ENCODE measurements around the gene EIF2B1. TPM values are rescaled to one million over a fixed set of nuclear protein-coding genes. Genes with fewer than 3 reads are reported as not detected.

EIF2B1 gene
- total and polyA plus RNA-seq, 9 of the 15 experiments (the other 6 are each of a cell fraction or from before 2014, with no cell fraction given): 35.7 to 195 (median 67.8) TPM

DNA sequence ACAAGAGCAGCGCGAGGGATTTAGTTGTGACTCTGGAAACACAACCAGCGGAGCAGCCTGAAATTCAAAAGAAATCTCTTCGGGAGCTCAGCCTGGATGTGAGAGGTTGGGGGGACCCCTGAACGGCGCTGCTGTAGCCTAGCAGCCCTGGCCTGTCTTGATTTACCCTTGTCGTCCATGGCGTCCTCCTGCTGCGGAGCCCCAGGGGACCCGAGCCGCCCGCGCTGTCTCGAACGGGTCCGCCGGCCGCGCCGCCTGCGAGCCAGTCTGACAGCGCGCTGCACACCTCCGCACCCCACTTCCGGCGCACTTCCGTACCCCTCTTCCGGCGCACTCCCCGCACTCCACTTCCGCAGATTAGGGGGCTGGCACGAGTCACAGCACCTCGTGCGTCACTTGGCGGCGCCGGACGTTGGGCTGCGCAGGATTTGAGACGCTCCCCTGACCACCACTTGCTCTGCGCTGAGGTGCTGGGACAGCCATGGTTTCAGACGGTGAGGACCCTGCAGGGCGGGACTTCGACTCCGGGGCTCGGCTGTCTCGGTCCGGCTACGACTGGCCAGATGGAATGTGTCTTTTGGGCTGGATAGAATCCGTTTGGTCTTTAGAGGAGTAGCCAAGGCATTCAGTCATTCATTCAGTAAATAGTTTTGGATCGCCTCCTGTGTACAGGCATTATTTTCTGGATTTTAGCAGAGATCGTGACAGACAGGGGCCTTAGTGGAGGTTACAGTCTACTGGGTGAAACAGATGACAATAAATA lies at the start of gene EIF2B1, which contains the start of gene GTF2H3 (continued):
- peak; percentile 67; the same call in 1 of the 2 replicates for TF ChIP-seq MGA (IDR thresholded peaks at IDR 0.05)
- TF ChIP-seq U2AF1 (optimal IDR thresholded peaks at IDR 0.05; ENCODE audit: low read depth, low read length): no peak
- TF ChIP-seq ZBTB17 (CRISPR knock-in tag; IDR thresholded peaks at IDR 0.05): 0 out of 2 replicates have a peak, but pooled peaks have one; percentile 18
- no peak for TF ChIP-seq FUS (optimal IDR thresholded peaks at IDR 0.05; ENCODE audit: low read depth, low read length)
- TF ChIP-seq CBX2 (IDR thresholded peaks at IDR 0.05; ENCODE audit: insufficient read depth, low read length, poor library complexity, severe bottlenecking): no peak
- TF ChIP-seq PCBP2 (IDR thresholded peaks at IDR 0.05; ENCODE audit: low read depth, low read length, poor library complexity, severe bottlenecking): no peak
- TF ChIP-seq BCL6 (CRISPR knock-in tag; IDR thresholded peaks at IDR 0.05): no peak
- TF ChIP-seq ARHGAP35 (IDR thresholded peaks at IDR 0.05; ENCODE audit: partially characterized antibody): no peak
- TF ChIP-seq ZNF24 (IDR thresholded peaks at IDR 0.05): peak; percentile 36; the same call in 1 of the 2 replicates
- peak in 1 of 2 experiments; percentile 97; a peak in 2 of 4 replicates for TF ChIP-seq KDM4B (IDR thresholded peaks at IDR 0.05; ENCODE audit: borderline replicate concordance in 2 of 2, low read depth in 1 of 2)
- no peak for TF ChIP-seq SMAD2 (IDR thresholded peaks at IDR 0.05; ENCODE audit: low read depth, low read length)
- TF ChIP-seq XRCC5 (IDR thresholded peaks at IDR 0.05; ENCODE audit: low read depth, low read length): no peak
- TF ChIP-seq ZNF398 (CRISPR knock-in tag; IDR thresholded peaks at IDR 0.05): no peak
- peak; percentile 100 for TF ChIP-seq RBFOX2 (IDR thresholded peaks at IDR 0.05; ENCODE audit: low read depth, low read length)
- no peak for TF ChIP-seq HEY1 (CRISPR knock-in tag; IDR thresholded peaks at IDR 0.05; ENCODE audit: borderline replicate concordance)
